HS-5 (cell line): ENCODE measurements around the gene MIB1.
"Not testable (repeated sequence)": the region's sequence is repeated elsewhere in the genome, so short reads cannot be mapped to it uniquely, and the experiment has no call there.

Experiments
- DNase-seq: peaks from one replicate; pipeline ENCODE4 v3.0.0-alpha.2; 2012; ENCODE audit warnings: low read depth

The MIB1 gene

DNA sequence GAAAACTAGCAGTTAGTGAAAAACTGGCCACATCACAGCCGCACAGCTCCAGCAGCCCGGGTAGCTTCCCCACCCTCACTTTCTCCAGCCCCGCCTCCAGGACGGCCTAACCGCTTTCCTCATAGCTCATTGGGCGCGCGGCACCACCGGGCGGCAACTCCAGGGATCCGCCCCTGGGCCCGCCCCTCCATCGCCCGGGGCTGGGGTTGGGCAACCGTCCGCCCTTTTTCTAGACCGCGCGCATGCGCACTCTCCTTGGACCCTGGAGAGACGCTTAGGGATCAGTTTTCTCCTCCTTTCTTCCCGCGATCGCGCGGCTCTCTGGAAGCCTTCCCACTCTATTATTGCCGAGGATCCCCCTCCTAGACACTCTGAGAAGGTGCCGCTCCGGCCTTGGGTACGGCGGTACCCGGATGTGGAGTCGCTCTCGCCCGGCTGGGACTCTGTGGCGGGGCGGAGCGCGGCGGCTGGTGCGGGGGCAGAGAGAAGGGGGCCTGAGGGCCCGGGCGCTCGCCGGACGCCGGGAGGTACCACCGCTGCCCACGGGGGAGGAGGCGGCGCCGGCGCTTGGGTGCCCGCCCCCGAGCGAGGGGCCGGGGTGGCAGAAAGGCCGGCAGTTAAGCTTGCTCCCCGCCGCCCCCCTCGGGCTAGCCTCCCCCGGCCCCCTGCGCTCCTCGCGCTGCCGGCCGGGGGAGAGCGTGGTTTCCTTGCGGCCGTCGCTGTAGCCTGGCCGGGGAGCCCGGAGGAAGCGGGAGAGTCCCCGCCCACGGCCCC is at the start of gene MIB1:
TSS of gene MIB1 (plus strand) at position 255 of the 774 bp plus-strand sequence. CDS start 792 bp downstream, outside the sequence.
- DNase-seq, result peak; percentile 87

- DNase-seq, result no peak
Observed at GRCh38 chr18:21693322-21693721, 47.3 kb upstream of the MIB1 start.

DNA sequence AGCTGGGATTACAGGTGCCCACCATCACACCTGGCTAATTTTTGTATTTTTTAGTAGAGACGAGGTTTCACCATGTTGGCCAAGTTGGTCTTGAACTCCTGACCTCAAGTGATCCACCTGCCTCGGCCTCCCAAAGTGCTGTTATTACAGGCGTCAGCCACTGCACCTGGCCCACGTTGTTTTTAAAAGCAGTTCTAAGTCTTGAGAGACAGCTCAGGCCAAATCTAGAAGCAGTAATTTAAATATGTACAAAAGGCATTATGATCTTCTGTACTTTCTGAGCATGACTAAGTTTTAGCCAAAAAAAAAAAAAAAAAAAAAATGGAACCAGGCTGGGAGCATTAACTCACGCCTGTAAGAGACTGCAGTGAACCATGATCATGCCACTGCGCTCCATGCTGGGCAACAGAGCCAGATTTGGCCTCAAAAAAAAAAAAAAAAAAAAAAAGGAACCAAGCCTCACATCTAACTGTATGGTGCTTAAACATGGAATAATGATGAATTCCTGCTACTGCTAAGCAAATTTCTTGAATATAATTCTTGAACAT is 40.0 kb upstream of the MIB1 start:
- no peak for DNase-seq

DNA sequence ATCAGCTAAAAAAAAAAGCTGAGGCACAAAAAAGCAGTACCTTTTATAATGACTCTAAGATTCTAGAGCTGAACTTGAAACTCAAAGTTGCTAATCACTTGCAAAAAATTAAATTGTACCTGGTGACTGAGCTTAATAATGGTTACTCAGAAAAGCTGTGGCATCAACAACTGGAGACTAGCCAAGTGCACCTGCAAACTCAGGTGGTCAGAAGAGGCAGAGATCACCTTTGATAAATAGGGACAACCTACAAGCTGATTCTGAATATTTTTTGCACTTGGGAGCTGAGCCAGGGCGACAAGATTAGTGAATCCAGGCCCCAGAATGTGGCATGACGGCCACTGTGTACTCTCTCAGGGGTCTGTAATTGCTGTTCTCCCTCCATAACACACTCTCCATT is 39.0 kb upstream of the MIB1 start:
- DNase-seq, result no peak

DNA sequence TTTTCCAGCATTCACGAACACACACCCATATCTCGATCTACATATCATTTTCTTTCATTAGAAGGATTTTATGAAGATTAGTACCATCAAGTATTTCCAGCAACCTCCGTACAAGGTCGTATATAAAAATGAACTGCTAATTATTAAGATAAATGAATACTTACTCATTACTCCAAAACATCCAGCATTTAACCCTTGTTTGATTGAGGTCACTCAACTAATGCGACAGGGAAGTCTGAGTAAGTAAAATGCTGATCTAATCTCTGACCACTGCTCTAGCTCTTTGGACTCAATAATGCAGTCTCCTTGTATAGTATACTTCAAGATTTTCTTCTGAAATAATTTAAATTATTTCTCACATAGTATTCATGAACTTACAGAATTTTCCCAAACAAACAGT is 38.0 kb upstream of the MIB1 start:
- DNase-seq, result no peak

DNA sequence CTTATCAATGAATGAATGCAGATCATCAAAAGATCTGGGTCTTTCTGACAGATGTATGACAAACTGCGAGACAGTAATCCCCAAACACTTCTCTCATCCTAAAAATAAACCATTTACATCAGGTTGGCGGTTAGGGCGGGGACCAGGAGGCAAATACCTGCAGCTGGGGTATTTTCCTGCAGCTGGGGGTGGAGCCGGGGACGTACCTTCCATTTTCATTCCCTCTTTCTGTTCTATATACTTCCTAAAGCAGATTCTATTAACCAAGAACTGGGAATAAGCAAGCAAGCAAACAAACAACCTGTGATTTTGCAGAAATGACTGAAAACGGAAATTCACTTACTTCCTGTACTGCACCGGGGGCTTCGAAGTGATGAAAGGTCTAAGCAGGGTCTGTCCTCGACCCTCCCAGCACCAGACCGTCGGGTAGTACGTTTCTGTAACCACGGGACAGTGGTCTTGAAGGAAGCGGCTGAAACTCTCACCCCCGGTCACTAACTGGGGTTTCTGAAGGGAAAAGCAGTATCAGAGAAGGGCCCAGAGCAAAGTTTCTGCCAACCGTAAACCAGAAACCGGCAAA is 37.3 kb upstream of the MIB1 start:
- DNase-seq, result no peak

DNA sequence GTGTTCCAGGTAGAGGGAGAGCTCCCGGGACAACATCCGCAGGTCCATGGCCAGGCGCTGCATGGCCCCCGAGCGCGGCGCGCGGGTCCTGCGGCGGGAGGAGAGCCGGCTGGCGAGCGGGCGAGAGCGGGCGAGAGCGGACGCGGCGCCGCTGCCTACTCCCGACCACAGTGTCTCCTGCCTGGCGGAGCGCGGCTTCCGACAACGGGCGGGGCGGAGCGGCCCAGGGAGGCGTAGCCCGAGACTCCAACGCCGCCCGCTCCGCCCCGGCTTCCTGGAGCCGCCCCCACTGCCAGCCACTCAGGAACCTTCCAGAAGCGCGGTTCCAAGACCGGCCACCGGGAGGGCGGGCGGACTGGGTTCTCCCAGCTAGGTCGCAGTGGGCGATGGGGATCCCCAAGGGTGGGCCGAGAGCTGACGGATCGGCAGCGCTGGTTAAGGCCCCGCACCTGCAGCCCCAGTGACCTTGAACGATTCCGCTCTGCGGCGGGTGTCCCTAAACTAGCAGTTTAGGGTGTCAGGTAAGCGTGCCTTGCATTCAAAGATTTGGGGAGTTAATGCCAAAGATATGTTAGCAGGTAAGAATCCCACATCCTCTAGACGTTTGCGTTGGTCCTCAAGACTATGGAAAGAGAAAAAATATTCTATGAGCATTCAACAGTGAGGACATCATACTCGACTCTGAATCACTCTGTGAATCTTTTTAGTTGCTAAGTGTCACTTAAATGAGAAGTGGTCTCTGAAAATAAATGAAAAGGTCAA is 35.8 kb upstream of the MIB1 start, which contains the start of gene ABHD3:
TSS of gene ABHD3 (minus strand) at position 172 of the 762 bp plus-strand sequence. CDS start at position 63, 109 bp downstream.
- peak; percentile 47 for DNase-seq

GRCh38 chr18:21706386-21706865 is 34.2 kb upstream of the MIB1 start:
- no peak for DNase-seq

GRCh38 chr18:21707130-21707529 is 33.5 kb upstream of the MIB1 start:
- DNase-seq, result not testable (repeated sequence)

DNA sequence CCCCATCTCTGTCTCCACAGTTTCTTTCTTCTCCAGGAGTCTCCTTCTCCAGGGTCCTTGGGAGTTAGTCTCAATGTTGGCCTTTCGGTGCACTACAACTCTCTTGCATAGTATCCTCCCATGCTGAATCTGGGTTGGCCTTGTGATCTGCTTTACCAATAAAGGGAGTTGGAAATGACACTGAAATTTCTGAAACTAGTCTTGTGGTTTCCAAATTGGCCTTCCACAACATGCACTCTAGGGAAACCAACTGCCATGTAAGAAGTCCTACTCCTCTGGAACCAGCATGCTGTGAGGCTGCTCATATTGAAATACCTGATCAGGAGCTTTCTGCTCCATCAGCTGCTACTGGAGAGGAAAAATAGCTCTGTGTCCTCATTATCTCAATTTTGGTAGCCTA is 26.1 kb upstream of the MIB1 start:
- DNase-seq, result no peak

GRCh38 chr18:21722687-21723086 is 17.9 kb upstream of the MIB1 start:
- no peak for DNase-seq

DNA sequence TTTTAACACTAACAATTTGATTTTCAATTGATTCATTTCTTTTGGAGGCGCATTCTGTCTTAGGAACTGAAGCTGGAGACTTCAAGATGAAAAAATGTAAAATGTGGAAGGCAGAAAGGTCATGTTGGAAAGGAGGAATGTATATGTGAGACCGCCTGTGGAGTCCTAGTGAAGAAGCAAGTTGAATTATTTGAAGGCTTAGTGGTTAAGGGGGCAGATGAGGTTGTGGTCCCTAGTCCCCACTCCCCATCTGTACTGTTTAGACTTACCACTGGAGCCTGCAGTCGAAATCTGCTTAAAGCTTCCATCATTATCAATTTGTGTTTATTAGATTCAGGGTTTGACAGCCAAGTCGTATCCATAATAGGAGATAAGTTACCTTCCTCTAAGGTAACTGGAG is 15.4 kb upstream of the MIB1 start:
- DNase-seq, result no peak

- DNase-seq, result no peak
Observed at GRCh38 chr18:21727702-21728101, 12.9 kb upstream of the MIB1 start.

GRCh38 chr18:21733011-21733410 is 7.6 kb upstream of the MIB1 start:
- DNase-seq, result no peak

DNA sequence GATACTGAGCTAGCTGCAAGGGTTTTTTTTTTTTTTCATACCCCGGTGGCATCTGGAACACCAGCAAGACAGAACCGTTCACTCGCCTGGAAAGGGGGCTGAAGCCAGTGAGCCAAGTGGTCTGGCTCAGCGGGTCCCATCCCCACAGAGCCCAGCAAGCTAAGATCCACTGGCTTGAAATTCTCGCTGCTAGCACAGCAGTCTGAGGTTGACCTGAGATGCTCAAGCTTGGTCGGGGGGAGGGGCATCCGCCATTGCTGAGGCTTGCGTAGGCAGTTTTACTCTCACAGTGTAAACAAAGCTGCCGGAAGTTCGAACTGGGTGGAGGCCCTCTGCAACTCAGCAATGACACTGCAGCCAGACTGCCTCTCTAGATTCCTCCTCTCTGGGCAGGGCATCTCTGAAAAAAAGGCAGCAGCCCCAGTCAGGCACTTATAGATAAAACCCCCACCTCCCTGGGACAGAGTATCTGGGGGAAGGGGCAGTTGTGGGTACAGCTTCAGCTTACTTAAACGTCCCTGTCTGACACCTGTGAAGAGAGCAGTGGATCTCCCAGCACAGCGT is 5.1 kb upstream of the MIB1 start:
- DNase-seq, result no peak

- DNase-seq, result not testable (repeated sequence)
Observed at GRCh38 chr18:21736926-21737325, 3.7 kb upstream of the MIB1 start.

DNA sequence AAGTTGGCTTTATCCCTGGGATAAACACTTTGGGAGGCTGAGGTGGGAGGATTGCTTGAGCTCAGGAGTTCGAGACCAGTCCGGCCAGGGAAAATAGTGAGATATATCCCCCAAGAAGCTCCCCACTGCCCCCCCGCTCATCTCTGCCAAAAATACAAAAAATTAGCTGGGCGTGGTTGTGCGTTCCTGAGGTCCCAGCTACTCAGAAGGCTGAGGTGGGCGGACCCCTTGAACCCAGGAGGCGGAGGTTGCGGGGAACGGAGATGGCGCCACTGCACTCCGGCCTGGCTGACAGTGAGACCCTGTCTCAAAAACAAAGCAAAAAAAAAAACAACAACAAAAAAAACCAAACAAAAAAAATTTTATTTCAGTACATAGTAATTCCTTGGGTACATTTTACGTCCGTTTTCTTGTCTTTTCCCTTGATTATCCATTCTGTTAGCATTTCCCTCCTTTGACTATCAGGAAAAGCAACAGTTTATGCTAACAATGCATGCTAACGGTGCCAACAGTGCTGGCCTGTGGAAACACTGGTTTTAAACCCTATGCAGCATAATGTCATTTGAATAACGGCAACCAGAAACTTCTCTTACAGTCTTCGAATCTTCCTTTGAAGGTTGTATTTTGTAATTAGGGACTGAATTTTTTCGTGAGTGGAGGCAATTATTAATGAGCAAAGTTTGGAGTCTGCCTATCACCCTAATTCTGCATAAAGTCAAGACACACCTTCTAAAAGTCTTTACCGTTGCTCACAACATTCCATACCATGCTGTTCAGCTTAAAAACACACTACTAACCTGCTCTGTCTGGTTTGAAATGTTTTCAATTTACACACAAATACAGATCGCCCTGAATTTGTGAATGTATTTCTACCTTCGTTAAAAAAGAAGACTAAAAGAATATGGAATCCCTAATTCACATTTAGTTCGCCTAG is 721 bp upstream of the MIB1 start:
- DNase-seq, result no peak

- DNase-seq, result no peak
Observed at GRCh38 chr18:21741312-21741561, 645 bp downstream of the MIB1 start.

DNA sequence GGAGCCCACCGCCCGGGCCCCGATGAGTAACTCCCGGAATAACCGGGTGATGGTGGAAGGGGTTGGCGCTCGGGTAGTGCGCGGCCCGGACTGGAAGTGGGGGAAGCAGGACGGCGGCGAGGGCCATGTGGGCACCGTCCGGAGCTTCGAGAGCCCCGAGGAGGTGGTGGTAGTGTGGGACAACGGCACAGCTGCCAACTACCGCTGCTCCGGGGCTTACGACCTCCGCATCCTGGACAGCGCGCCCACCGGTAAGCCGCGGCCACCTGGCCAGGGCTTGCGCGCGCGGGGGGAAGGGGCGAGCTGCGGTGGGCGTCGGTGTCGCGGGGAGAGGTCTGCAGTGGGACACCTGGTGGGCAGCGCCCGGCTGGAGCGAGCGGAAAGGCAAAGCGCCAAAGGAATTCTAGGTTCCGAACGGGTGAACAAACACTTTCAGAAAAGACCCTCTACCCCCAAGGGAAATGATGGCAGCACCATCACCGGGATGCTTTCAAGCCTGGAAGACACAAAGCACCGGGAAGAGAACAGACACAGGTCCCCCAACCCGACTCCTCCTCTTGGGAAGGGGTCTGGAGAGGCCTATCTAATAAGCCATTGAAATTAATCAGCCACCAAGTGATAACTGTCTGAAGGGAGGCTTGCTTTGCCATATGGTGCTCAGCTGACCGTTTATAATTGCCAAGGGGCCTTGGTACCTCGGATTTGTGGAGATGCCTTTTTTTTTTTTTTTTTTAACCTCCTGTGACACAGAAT is 1.1 kb downstream of the MIB1 start:
- no peak for DNase-seq

DNA sequence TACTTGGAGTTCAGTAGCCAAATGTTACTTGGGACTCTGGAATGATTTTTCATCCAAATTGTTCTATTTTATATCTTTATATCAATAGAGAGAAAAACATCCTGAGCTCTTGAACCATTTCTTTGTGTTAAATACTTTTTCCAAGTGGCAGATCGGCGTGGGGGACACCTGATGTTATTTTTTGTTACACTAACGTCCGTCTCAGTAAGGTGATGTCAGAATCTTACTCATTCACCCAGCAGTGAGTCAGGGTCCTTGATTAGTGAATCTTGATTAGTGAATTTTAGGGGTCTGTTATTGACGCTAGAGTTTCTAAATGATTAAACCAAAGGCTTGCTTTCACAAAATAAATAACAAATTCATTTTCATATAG is 1.7 kb downstream of the MIB1 start:
- no peak for DNase-seq
